Myocyte (in vitro differentiated cells): Measurements from ENCODE around the gene PWWP2B. TPM values are rescaled to one million over a fixed set of nuclear protein-coding genes. Genes with fewer than 3 reads are reported as not detected.

Experiments used
- DNase-seq: peaks from one replicate; pipeline ENCODE4 v3.0.0-alpha.2; 2012; ENCODE audit warnings: low read depth
- polyA plus RNA-seq: library from polyadenylated mRNA; unstranded; fragments of >200 nt; gene quantifications from one replicate; pipeline ENCODE4 v1.2.1, GENCODE V29; 2012; ENCODE audit warnings: missing spikeins
- total RNA-seq: library from RNA; depleted of rRNA; stranded (reverse); fragments of >200 nt; gene quantifications from 2 replicates; pipeline ENCODE4 v1.2.3, GENCODE V29; 2014

The PWWP2B gene
- 11.1 and 20.1 TPM in 2 replicates for total RNA-seq
- 5.1 TPM for polyA plus RNA-seq

DNA sequence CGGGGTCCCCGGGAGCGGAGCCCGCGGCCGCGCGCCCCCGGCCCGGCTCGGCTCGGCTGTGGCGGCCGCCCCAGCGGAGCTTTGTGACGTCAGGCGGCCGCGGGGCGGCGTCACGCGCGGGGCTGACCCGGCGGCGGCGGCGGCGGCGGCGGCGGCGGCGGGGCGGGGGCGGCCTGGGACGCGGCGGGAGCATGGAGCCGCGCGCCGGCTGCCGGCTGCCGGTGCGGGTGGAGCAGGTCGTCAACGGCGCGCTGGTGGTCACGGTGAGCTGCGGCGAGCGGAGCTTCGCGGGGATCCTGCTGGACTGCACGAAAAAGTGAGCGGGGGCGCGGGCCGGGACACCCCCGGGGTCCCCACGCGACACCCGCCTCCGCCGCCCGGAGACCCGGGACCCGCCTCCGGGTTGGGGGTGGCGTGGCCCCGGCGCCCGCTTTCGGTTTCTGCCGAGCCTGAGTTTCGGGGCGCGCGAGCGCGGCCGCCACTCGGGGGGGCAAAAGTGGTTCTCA, at the start of gene PWWP2B:
TSS of gene PWWP2B (plus strand) at position 165 of the 506 bp plus-strand sequence. CDS start at position 192, 27 bp downstream.
- DNase-seq = no peak

GRCh38 chr10:132347211-132347930, 49.6 kb upstream of the PWWP2B start:
- no peak for DNase-seq

- no peak for DNase-seq
These were observed 49.1 kb upstream of the PWWP2B start for GRCh38 chr10:132347931-132348267.

DNA sequence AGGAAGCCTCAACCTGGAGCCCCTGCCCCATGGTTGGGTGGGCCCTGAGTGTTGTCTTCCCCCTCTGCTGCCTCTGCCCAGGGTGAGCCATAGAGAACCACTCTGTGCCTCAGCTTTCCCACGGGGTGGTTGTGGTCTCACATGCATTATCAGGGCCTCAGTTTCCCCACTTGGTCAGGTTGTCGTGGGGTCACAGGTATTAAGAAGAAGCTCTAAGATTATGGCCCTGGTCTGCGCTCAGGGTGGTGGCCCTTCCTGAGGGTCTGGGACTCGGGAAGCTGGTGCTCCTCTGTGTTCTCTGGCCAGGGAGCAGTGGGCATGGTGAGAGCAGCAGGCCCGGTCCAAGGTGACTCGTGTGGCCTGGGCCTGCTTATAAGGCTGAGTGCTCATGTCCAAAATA, 47.2 kb upstream of the PWWP2B start:
- DNase-seq = no peak

GRCh38 chr10:132350391-132350790, 46.6 kb upstream of the PWWP2B start:
- DNase-seq = no peak

DNA sequence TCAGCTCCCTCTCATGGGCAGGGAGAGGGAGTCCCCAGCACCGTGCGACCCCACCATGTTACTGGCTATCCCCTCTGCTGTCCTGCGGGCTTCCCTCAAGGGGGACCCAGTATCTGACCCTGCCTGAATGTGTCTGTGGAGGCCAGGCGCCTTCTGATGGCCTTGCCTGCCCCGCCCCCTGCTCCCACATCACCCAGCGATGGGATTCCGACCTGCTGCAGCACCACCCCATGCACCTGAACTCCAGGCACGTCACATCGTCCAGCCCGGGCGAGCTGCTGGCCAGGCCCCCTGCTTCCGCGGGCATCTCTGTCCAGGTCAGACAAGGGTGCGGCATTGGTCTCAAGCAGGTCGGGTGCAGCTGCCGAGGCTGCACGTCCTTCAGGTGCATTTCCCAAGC, 46.1 kb upstream of the PWWP2B start:
- DNase-seq = no peak

DNA sequence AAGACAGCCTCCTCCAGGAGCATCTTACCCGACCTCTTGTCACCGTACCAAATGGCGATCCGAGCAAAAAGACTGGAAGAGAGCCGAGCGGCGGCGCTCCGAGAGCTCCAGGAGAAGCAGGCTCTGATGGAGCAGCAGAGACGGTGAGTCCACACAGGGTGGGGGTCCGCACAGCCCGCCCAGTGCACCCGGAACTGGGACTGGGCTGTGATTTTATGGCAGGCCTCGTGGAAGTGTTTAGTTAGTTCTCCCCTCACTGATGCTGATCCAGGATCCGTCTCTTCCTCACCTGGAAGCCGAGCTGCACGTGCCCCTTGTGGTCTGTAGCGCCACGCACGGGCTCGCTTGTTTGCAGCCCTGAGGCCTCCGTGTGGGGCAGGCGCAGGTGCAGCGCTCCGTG, 45.4 kb upstream of the PWWP2B start:
- no peak for DNase-seq

DNA sequence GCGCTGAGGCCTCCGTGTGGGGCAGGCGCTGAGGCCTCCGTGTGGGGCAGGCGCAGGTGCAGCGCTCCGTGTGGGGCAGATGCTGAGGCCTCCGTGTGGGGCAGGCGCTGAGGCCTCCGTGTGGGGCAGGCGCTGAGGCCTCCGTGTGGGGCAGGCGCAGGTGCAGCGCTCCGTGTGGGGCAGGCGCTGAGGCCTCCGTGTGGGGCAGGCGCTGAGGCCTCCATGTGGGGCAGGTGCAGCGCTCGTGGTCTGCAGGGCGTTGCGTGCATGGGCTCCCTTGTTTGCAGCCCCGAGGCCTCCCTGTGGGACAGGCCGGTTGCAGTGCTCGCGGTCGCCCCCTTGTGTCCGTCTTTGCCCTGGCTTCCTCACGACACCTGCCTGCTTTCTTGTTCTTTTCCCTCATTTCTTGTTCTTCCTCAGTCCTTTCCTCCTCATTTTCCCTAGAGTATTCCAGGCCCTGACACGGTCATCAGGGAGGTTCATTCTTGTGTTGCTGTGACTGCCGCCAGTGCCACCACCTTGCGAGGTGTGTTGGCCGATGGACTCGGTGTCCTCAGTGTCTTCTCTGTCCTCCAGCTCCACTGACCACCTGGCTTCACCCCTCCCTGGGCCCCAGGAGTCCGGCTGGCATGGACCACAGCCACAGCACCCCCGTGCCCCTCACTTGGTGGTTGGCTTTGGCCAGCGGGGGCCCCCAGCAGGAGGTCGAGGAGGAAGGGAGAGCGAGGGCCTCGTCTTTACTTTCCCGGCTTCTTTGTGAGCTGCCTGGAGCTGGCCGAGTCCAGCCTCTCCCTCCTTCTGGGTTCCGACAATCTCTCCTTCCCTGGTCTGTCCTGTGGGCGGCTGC, 44.3 kb upstream of the PWWP2B start:
- DNase-seq = peak; percentile 57

GRCh38 chr10:132353456-132354355, 43.3 kb upstream of the PWWP2B start:
- DNase-seq = no peak

GRCh38 chr10:132354356-132355094, 42.5 kb upstream of the PWWP2B start:
- no peak for DNase-seq

- DNase-seq = no peak
These were observed 41.7 kb upstream of the PWWP2B start for GRCh38 chr10:132355297-132355696.

DNA sequence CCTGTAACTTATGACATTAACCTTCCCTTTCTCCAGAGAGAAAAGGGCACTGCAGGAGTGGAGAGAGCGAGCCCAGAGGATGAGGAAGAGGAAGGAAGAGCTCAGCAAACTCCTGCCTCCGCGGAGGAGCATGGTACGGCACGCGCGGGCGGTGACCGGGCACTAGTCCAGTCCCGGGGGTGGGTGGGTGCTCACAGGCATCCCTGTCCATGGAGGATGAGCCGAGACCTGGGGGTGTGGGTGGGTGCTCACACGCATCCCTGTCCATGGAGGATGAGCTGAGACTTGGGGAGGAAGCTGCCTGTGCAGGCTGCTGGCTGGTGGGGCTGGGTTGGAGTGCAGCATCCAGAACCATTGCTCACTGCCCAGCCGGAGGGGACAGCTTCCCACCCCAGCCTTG, 41.2 kb upstream of the PWWP2B start:
- DNase-seq = no peak

DNA sequence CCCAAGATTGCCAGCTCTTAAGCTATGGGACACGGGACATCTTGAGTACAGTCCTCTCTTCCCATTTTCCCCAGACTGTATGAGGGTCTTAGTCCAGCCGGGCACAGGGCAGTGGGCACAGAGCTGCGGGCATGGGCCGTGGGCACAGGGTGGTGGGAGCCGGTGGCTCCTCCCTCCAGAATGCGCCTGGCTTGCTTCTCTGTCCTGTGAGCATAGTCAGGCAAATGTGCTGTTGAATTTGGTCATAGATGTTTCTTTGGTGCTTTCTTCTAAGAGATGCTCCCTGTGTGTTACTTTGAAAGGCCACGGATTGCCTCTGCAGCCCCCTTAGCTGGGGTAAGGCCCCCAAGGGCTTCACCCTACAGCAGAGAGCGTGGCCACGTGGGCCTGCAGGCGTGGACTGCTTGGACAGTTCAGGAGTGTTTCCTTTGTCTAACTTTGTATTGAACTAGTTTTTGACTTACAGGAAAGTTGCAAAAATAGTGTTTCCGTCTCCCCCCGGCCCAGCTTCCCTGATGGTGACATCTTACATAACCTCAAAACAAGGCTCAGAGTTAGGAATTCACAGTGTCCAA, 40.3 kb upstream of the PWWP2B start:
- DNase-seq = no peak

DNA sequence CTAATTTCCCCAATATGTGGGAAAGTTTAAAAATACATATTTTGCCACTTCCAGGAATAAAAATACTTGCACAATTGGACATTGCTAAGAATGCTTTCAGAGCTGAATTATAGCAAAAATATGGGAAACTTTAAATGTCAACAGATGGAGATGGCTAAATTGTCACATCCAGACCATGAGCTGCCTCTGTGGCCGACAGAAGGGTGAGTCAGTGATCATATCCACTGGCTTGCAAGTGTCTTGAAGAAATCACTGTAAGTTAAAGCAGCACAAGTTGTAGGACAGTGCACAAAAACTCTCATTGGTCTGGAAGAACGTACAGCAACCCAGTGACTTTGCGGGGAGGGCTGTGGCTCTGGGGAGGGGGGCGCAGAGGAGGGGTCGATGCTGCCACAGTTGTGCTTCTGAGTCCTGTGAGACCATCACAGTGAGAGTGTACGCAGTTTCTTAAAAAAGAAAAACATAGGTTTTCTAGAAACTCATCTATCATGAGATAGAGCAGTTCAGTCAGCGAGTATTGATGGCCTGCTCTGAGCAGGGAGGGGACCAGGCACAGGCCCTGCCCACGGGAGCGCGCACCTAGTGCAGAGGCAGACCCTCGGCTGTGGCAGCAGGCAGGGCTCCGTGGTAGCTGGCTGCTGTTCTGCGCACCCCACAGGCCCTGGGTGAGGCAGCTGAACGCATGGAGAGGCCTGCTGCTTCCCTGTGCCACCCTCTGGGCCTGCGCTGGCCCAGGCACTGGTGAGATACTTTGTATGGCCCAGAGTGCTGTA, 39.5 kb upstream of the PWWP2B start:
- DNase-seq = no peak

DNA sequence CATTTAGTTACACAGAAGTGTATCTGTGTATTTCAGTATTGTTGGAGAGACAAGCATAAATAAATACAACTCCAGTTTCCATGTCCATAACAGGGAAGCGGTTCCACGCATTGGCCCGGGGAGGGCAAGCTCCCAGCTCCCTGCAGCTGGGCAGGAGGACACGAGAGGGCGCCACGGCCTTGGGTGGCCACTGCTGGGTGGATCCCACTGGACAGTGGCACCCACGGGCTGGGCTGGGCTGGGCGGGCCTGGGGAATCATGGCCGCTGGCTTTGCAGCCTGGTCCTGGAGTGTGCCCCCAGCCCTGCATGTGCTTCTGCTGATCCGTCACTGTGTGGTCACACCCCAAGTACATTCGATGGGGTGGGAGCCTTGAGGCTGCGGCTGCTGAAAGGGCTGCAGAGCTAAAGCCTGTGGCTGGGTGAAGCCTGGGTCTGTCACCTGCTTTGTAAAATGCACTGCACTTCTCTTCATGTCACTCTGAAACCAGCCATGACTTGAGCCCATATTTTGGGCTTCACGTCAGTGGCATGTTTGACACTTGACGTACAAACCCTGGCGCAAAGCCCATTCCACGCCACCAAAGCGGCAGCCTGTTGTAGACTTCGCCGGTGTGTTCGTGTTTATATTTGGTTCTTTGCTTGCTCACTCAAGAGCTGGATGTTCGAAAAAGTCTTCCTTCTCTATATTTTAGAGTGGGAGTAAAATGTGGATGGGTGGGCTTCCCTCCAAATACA, 37.5 kb upstream of the PWWP2B start:
- DNase-seq = no peak

GRCh38 chr10:132360766-132361447, 36.1 kb upstream of the PWWP2B start:
- no peak for DNase-seq

DNA sequence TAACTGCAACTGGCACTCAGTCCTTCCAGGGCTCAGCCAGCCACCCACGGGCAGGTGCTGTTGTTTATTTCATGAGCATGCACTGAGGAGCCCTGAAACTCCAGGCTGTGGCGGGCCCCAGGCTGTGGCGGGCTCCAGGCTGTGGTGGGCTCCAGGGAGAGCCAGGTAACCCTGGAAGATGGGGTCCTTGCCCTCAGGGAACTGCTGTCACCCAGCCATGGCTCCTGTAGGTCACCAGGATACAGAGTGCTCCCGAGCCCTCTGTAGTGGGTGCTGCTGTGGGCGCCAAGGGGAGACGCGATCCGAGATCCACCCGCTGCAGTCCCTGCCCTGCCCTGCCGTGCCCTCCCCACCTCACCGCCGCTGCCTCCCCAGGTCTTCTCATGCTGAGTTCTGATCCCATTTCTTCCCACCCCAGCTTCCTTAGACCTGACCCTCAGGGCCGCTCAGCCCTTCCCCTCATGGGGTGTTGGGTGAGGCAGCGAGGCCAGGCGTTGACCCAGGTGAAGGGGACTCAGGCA, 35.4 kb upstream of the PWWP2B start:
- no peak for DNase-seq

- no peak for DNase-seq
These were observed 34.8 kb upstream of the PWWP2B start for GRCh38 chr10:132362151-132362611.
